Nephron (organoid): ENCODE measurements around the gene IGFBP3.

Experiments
- H3K27ac Mint-ChIP-seq, 3 experiments: 2 replicates each; pipeline ENCODE4 v1.8.0; 2020; ENCODE audit warnings: mixed read lengths in 3 of 3, mild to moderate bottlenecking in 2 of 3, moderate library complexity in 1 of 3
- H3K27me3 Mint-ChIP-seq: 2 replicates; pipeline ENCODE4 v1.8.0; 2021; ENCODE audit warnings: low read depth, mild to moderate bottlenecking, moderate library complexity, mixed read lengths
- H3K36me3 Mint-ChIP-seq: 2 replicates; pipeline ENCODE4 v1.8.0; 2020; ENCODE audit warnings: low read depth, mixed read lengths
- H3K4me1 Mint-ChIP-seq: 2 replicates; pipeline ENCODE4 v1.8.0; 2020; ENCODE audit warnings: mixed read lengths
- H3K4me3 Mint-ChIP-seq, 3 experiments: 2 replicates each; pipeline ENCODE4 v1.8.0; 2020; ENCODE audit warnings: mild to moderate bottlenecking in 3 of 3, mixed read lengths in 3 of 3, moderate library complexity in 2 of 3
- H3K9me3 Mint-ChIP-seq: 2 replicates; pipeline ENCODE4 v1.8.0; 2020; ENCODE audit warnings: mixed read lengths
- TF ChIP-seq, protein P1 (sequence below), 3 experiments: fragments of 200-600 bp; sonication (generic); IDR thresholded peaks; one replicate each; pipeline ENCODE4 v1.5.0; 2021; ENCODE audit warnings: antibody characterized with exemption in 3 of 3; ENCODE audit not compliant: unreplicated experiment in 3 of 3

IGFBP3 gene, protein sequence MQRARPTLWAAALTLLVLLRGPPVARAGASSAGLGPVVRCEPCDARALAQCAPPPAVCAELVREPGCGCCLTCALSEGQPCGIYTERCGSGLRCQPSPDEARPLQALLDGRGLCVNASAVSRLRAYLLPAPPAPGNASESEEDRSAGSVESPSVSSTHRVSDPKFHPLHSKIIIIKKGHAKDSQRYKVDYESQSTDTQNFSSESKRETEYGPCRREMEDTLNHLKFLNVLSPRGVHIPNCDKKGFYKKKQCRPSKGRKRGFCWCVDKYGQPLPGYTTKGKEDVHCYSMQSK

DNA sequence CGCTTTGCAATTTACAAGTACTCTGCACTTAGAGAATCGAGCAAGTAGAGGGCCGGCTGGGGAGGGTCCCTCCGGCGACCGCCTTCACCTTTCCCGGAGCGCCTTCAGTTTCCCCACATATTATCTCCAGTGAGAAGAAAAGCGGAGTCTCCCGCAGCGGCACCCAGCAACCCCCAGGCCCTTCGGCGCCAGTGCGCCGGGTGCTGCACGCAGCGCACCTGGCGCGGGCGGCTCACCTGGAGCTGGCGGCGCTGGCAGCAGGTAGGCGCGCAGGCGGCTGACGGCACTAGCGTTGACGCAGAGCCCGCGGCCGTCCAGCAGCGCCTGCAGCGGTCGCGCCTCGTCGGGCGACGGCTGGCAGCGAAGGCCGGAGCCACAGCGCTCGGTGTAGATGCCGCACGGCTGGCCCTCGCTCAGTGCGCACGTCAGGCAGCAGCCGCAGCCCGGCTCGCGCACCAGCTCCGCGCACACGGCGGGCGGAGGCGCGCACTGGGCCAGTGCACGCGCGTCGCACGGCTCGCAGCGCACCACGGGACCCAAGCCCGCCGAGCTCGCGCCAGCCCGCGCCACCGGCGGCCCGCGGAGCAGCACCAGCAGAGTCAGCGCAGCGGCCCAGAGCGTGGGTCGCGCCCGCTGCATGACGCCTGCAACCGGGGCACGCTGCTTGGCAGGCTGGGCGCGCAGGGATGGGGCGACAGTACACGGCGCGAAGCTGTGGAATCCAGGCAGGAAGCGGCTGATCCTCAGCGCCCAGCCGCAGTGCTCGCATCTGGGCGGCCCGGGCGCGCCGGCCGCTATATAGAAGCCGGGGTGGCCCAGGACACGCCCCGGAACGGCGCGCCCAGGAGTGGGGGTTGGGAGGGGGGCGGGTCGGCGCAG, at the start of gene IGFBP3:
Gene IGFBP3, minus strand, starts transcription at position 771 of the 879 bp plus-strand sequence. Its CDS starts 132 bp downstream, at position 639.
- Mint-ChIP-seq H3K36me3 (peaks cover 12% of the 10 kb centered on the region), H3K9me3 (no peaks in the 10 kb centered on the region), H3K27me3 (peaks cover 45% of the 10 kb centered on the region), H3K27ac (peak within 1 kb of the TSS; percentile 25 to 80 (median 46)), H3K4me1 (peaks cover 53% of the 10 kb centered on the region), H3K4me3 (peak within 1 kb of the TSS; percentile 84 to 96 (median 95))
- TF ChIP-seq, protein P1, sequence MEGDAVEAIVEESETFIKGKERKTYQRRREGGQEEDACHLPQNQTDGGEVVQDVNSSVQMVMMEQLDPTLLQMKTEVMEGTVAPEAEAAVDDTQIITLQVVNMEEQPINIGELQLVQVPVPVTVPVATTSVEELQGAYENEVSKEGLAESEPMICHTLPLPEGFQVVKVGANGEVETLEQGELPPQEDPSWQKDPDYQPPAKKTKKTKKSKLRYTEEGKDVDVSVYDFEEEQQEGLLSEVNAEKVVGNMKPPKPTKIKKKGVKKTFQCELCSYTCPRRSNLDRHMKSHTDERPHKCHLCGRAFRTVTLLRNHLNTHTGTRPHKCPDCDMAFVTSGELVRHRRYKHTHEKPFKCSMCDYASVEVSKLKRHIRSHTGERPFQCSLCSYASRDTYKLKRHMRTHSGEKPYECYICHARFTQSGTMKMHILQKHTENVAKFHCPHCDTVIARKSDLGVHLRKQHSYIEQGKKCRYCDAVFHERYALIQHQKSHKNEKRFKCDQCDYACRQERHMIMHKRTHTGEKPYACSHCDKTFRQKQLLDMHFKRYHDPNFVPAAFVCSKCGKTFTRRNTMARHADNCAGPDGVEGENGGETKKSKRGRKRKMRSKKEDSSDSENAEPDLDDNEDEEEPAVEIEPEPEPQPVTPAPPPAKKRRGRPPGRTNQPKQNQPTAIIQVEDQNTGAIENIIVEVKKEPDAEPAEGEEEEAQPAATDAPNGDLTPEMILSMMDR (IDR thresholded peaks at IDR 0.05; ENCODE audit: unreplicated experiment in 3 of 3): no peak

DNA sequence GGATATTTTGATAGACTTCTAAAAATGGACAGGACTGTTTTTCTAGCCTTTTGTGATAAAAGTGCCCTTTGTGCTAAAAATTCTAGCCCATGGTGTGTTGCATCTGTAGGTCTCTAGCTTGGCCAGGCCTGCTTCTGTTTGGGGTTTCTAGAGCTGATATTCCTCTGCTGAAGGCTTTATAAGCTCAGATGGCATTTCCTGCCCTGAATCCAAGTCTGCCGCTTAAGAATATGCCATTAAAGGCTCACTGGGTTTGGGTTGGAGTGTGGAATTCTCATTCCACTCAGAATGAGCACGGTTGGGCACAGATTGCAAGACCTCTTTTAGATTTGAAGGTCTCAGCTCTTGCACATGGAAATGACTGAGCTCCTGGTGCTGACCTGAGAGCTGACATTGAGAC, 49.4 kb upstream of the IGFBP3 start:
- H3K4me1 Mint-ChIP-seq: peaks cover 11% of the 10 kb centered on the region
- peaks cover 16% of the 10 kb centered on the region for H3K27me3 Mint-ChIP-seq
- H3K27ac Mint-ChIP-seq: no peak overlapping the region
- TF ChIP-seq, protein P1 (IDR thresholded peaks at IDR 0.05; ENCODE audit: unreplicated experiment in 3 of 3): no peak
- H3K36me3 Mint-ChIP-seq: no peaks in the 10 kb centered on the region
- no peak overlapping the region for H3K4me3 Mint-ChIP-seq
- H3K9me3 Mint-ChIP-seq: peaks cover 5% of the 10 kb centered on the region

DNA sequence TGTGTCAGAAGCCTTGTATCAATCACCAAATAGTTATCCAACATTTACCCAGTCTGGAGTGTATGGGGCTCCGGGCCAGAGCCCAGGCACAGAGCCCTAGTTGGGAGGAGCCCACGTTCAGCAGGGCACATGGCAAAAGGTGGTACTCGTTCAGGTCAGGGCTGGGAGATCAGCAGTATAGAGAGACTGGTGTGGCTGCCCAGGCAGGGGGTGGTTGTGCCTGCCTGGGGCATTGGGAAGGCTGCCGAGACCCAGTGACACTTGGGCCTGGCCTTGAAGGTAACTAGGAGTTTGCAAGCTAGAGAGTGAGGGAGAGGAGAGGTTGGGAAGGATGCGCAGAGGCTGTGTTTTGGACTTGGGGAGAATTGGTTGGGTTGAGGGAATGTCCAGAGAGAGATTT, 48.9 kb upstream of the IGFBP3 start:
- Mint-ChIP-seq H3K27me3 (peaks cover 16% of the 10 kb centered on the region), H3K4me1 (peaks cover 11% of the 10 kb centered on the region), H3K9me3 (peaks cover 4% of the 10 kb centered on the region), H3K4me3 (no peak overlapping the region), H3K36me3 (no peaks in the 10 kb centered on the region), H3K27ac (no peak overlapping the region)
- TF ChIP-seq, protein P1 (IDR thresholded peaks at IDR 0.05; ENCODE audit: unreplicated experiment in 3 of 3): no peak

DNA sequence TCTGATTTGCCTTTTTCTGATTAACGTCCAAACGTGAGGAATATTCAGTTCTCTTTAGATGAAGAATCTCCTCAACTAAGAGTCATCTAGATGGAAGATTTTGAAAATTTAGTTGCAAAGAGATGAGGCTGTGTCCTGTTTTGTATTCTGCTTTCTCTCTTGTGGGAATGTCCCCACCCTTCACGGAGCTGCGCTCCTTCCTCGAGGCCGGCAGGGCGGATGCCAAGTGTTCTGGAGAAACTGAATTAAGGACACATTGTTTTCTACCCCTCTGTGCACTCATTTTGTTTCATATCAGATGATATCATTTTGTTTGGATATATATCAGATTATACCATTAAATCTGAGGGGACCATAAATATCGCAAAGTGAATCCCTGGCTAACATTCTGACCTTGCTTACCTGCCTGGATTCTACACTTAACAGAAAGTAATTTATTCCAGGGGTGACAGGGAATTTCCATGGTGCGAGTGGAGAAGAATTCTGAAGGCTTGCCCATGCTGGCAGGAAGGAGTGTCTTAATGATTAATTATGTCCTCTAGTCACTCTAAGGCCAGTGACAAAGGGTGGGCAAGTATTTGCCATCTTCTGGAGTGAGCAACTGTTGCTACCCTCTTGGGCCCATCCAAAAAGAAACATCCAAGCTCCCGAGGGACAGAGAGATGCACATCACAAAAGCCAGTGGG, 47.9 kb upstream of the IGFBP3 start:
- Mint-ChIP-seq H3K27ac (no peak overlapping the region), H3K4me1 (peaks cover 3% of the 10 kb centered on the region), H3K9me3 (no peaks in the 10 kb centered on the region), H3K27me3 (peaks cover 12% of the 10 kb centered on the region), H3K36me3 (no peaks in the 10 kb centered on the region), H3K4me3 (no peak overlapping the region)
- TF ChIP-seq, protein P1 (IDR thresholded peaks at IDR 0.05; ENCODE audit: unreplicated experiment in 3 of 3): no peak

DNA sequence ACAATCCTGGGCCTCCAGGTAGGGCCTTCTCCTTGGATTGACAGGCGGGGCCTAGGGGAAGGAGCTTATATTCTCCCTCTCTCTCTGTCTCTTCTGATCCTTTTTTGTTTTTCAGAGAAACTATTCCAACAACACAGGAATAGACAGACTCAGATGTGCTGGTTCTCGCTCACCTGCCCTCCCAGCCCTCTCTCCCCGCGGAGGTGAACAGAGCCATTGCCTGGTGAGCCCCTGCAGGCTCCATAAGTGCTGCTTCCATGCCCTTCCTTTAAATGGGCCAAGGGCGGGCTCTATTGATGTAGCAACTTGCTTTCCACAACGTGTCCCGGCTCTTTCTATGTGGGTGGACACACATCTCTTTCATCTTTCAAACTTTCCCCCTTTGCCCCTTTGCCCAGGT, 47.2 kb upstream of the IGFBP3 start:
- Mint-ChIP-seq H3K4me1 (no peaks in the 10 kb centered on the region), H3K27me3 (peaks cover 12% of the 10 kb centered on the region), H3K9me3 (no peaks in the 10 kb centered on the region), H3K4me3 (no peak overlapping the region), H3K27ac (no peak overlapping the region), H3K36me3 (no peaks in the 10 kb centered on the region)
- TF ChIP-seq, protein P1 (IDR thresholded peaks at IDR 0.05; ENCODE audit: unreplicated experiment in 3 of 3): no peak
